Neural progenitor cell (in vitro differentiated cells): ENCODE data around the gene SMOC2.

Source experiments
- CTCF ChIP-seq: fragments of 200-600 bp; sonication (generic); IDR thresholded peaks from 2 replicates; pipeline ENCODE4 v1.5.1; 2017; ENCODE audit warnings: antibody characterized with exemption, mild to moderate bottlenecking
- EZH2phosphoT487 ChIP-seq: fragments of 200-600 bp; sonication (generic); IDR thresholded peaks from 2 replicates; pipeline ENCODE4 v1.6.1; 2017; ENCODE audit warnings: antibody characterized with exemption

GRCh38 chr6:168555618-168556273 is 114.8 kb downstream of the SMOC2 start:
- no peak for TF ChIP-seq CTCF
- TF ChIP-seq EZH2phosphoT487: no peak
